SKM-1 treated with dmso at 0.1 percent for 144 hours (cell line): ENCODE results near the gene LSP1.
"Not testable (repeated sequence)": the region's sequence is repeated elsewhere in the genome, so short reads cannot be mapped to it uniquely, and the experiment has no call there.

Experiments
- DNase-seq: peaks from one replicate; lab custom pipeline; 2025; ENCODE audit not compliant: unreplicated experiment; lab: John Stamatoyannopoulos, UW

The LSP1 gene

GRCh38 chr11:1875093-1875850 is 22.4 kb downstream of the LSP1 start:
- no peak for DNase-seq

GRCh38 chr11:1875851-1876301 is 23.0 kb downstream of the LSP1 start:
- not testable (repeated sequence) for DNase-seq

- no peak for DNase-seq
Observed at GRCh38 chr11:1876361-1877063, 23.6 kb downstream of the LSP1 start.

- no peak for DNase-seq
Observed at GRCh38 chr11:1877211-1878136, 24.6 kb downstream of the LSP1 start.

- no peak for DNase-seq
Observed at GRCh38 chr11:1878137-1879031, 25.5 kb downstream of the LSP1 start.

GRCh38 chr11:1879342-1879940 is 26.6 kb downstream of the LSP1 start:
- DNase-seq: no peak

GRCh38 chr11:1879941-1880720 is 27.2 kb downstream of the LSP1 start:
- no peak for DNase-seq

GRCh38 chr11:1880746-1881441 is 28.0 kb downstream of the LSP1 start:
- no peak for DNase-seq

GRCh38 chr11:1881442-1882264 is 28.8 kb downstream of the LSP1 start:
- DNase-seq: no peak

GRCh38 chr11:1882265-1883238 is 29.7 kb downstream of the LSP1 start:
- peak; percentile 19 for DNase-seq

GRCh38 chr11:1883346-1884302 is 30.7 kb downstream of the LSP1 start:
- no peak for DNase-seq

- DNase-seq: no peak
Observed at GRCh38 chr11:1884303-1884700, 31.4 kb downstream of the LSP1 start.

- not testable (repeated sequence) for DNase-seq
Observed at GRCh38 chr11:1886551-1886950, 33.7 kb downstream of the LSP1 start.

GRCh38 chr11:1887451-1888346 is 34.8 kb downstream of the LSP1 start:
- no peak for DNase-seq
